Small intestine (tissue), 7 donors: ENCODE results near the gene CEP135. TPM values are rescaled to one million over a fixed set of nuclear protein-coding genes. Genes with fewer than 3 reads are reported as not detected.
A peak's percentile ranks its signal among the peaks of the same experiment; 100 is the strongest.

Experiments
- DNase-seq, 2 donors: peaks; one replicate each; pipeline versions ENCODE4 v3.0.0 to v3.0.0-alpha.2; 2013
- FAIRE-seq: peaks from 2 replicates; lab custom pipeline; 2012; peaks lifted over from hg19 to GRCh38; lab: Jason Lieb, UNC
- H3K27ac ChIP-seq, 3 donors: one replicate each; pipeline ENCODE4 v1.5.1; 2013; ENCODE audit warnings: low read length in 2 of 3, mild to moderate bottlenecking in 2 of 3, control low read depth in 1 of 3, inconsistent platforms in 1 of 3, low read depth in 1 of 3, moderate library complexity in 1 of 3
- H3K27me3 ChIP-seq, 3 donors: one replicate each; pipeline ENCODE4 v1.6.1; 2013; ENCODE audit warnings: low read length in 3 of 3, inconsistent platforms in 1 of 3; ENCODE audit not compliant: control insufficient read depth in 3 of 3, insufficient read depth in 3 of 3
- H3K36me3 ChIP-seq, 3 donors: one replicate each; pipeline ENCODE4 v1.6.1; 2013; ENCODE audit warnings: low read length in 3 of 3, inconsistent platforms in 1 of 3, low read depth in 1 of 3, mild to moderate bottlenecking in 1 of 3, moderate library complexity in 1 of 3; ENCODE audit not compliant: control insufficient read depth in 3 of 3, insufficient read depth in 2 of 3
- H3K4me1 ChIP-seq, 3 donors: one replicate each; pipeline ENCODE4 v1.6.1; 2013; ENCODE audit warnings: low read length in 2 of 3, inconsistent platforms in 1 of 3, low read depth in 1 of 3, mild to moderate bottlenecking in 1 of 3, moderate library complexity in 1 of 3; ENCODE audit not compliant: control insufficient read depth in 3 of 3, insufficient read depth in 2 of 3
- H3K4me3 ChIP-seq, 3 donors: one replicate each; pipeline ENCODE4 v1.5.1; 2013; ENCODE audit warnings: low read length in 3 of 3, control low read depth in 1 of 3, inconsistent platforms in 1 of 3, low read depth in 1 of 3, mild to moderate bottlenecking in 1 of 3, moderate library complexity in 1 of 3
- H3K9me3 ChIP-seq, 2 donors: one replicate each; pipeline ENCODE4 v1.6.1; 2013; ENCODE audit warnings: low read depth in 1 of 2, low read length in 1 of 2; ENCODE audit not compliant: control insufficient read depth in 2 of 2, insufficient read depth in 1 of 2
- WGBS, 3 donors: extraction: QIAGEN DNeasy Blood & Tissue Kit; methylation state at CpG; one replicate each; pipeline ENCODE4 v1.1.7; 2013; 5-methylcytosine and 5-hydroxymethylcytosine counted together
- polyA plus RNA-seq, 4 donors: library from polyadenylated mRNA; stranded (reverse) in 3 of 4; unstranded in 1 of 4; fragments of 200-250 nt in 3 of 4; fragments of 120-200 nt in 1 of 4; gene quantifications; one replicate each; pipeline versions ENCODE4 v1.2.1 to v1.2.3, GENCODE V29; 2013
- donor health status: healthy with polysubstance abuse.
- donor health status: control.
- donor health status: control.
- donor health status: Bipolar disorder and iron deficiency.
- donor health status: healthy.

Gene CEP135
- polyA plus RNA-seq, 4 donors, result 1.4 to 9.7 (median 2.2) TPM

DNA sequence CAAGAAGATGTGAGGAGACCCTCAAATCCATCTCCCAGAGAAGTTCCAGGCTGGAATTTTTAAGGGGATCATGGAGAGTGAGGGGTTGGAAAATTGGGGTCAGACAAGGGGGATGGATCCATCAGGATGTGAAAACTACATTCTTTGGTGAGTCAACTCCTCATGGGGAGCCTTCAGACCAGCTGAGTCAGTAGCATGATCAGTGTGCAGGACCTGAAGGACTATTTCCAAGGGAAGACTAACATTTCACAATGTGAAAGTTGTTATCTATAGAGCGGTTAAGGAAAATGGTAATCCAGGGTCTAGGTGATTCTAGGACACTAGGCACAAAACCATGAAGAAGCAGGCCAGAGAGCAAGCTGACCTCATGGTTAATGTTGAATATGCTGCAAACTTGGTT is 38.6 kb upstream of the CEP135 start:
- no peak overlapping the region for H3K4me3 ChIP-seq
- H3K27ac ChIP-seq, result no peak overlapping the region
- 93 to 96% (median 96%) methylated on average over 1 of the region's 1 CpG for WGBS, 3 donors
- H3K27me3 ChIP-seq, result no peaks in the 10 kb centered on the region
- no peaks in the 10 kb centered on the region for H3K9me3 ChIP-seq
- no peak for FAIRE-seq
- peaks cover 0 to 6% (median 0%) of the 10 kb centered on the region in 3 donors for H3K36me3 ChIP-seq
- no peak for DNase-seq
- peaks cover 0 to 3% (median 0%) of the 10 kb centered on the region in 3 donors for H3K4me1 ChIP-seq

DNA sequence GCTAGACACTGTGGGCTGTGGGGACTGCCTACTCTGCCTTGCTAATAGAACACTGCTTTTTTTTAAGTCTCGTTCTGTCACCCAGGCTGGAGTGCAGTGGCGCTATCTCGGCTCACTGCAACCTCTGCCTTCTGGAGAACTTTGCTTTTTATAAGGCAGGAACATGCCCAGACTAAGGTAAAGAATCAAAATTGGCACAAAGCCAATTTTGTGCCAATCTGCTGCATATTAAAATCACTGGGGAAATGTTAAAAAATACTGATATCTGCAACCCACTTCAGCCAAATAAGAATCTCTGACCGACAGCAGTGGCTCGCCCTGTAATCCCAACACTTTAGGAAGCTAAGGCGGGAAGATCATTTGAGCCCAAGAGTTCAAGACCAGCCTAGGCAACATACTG is 36.5 kb upstream of the CEP135 start:
- no peak for FAIRE-seq
- H3K27ac ChIP-seq, result no peak overlapping the region
- H3K4me1 ChIP-seq, result no peaks in the 10 kb centered on the region
- H3K27me3 ChIP-seq, result no peaks in the 10 kb centered on the region
- no peak overlapping the region for H3K4me3 ChIP-seq
- peak in 1 of 2 donors; percentile 20 for DNase-seq
- no peaks in the 10 kb centered on the region for H3K9me3 ChIP-seq
- H3K36me3 ChIP-seq, result no peaks in the 10 kb centered on the region
- 55 to 80% (median 65%) methylated on average over 6 of the region's 6 CpGs for WGBS, 3 donors

DNA sequence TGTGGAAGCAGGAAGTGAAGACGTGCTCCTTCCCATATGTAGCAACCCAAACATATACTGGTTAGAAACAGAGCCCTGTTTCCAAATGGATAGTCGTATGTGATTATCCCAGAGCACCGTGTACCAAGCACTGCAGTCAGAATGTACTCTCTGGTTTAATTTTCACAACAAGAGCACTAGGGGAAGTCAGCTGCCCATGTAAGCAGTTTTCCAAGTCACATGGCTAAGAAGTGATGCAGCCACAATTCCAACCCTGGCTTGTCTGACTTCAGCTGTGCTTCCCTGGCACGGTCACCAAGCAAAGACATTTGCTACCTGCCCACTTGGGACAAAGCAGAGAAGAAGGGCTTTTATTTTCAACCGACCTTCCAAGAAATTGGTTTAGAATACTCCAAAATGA is 28.2 kb upstream of the CEP135 start:
- no peak overlapping the region for H3K4me3 ChIP-seq
- H3K27me3 ChIP-seq, result no peaks in the 10 kb centered on the region
- no peak overlapping the region for H3K27ac ChIP-seq
- H3K4me1 ChIP-seq, result no peaks in the 10 kb centered on the region
- no peak for FAIRE-seq
- no peak for DNase-seq
- no peaks in the 10 kb centered on the region for H3K9me3 ChIP-seq
- H3K36me3 ChIP-seq, result no peaks in the 10 kb centered on the region
- 59 to 85% (median 83%) methylated on average over 5 of the region's 5 CpGs for WGBS, 3 donors

DNA sequence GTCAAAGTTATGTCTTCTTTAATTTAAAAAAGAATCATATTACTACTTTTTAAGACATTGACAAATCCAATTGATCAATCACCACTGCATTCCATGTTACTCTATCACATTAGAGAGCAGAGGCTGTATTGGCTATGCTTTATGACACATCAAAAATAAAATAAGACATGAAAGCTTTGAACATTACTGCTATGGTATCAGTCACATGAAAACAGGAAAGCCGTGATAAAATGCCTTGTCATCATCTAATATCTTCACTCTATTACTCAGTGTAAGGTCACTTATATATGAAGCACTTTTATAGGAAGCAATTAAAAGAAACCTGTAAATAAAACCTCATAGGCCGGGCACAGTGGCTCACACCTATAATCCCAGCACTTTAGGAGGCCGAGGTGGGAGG is 27.7 kb upstream of the CEP135 start:
- Histone ChIP-seq H3K9me3 (no peaks in the 10 kb centered on the region), H3K27me3 (no peaks in the 10 kb centered on the region), H3K36me3 (no peaks in the 10 kb centered on the region), H3K4me1 (peaks cover 0 to under 1% (median 0%) of the 10 kb centered on the region in 3 donors), H3K27ac (no peak overlapping the region), H3K4me3 (no peak overlapping the region)
- FAIRE-seq (no peak), DNase-seq (no peak)
- 54 to 73% (median 61%) methylated on average over 3 of the region's 3 CpGs for WGBS, 3 donors

- DNase-seq, result no peak
- WGBS, 3 donors, result 78 to 88% (median 88%) methylated on average over 4 of the region's 4 CpGs
- peaks cover 0 to 6% (median 0%) of the 10 kb centered on the region in 3 donors for H3K4me1 ChIP-seq
- FAIRE-seq, result no peak
- no peaks in the 10 kb centered on the region for H3K36me3 ChIP-seq
- H3K4me3 ChIP-seq, result no peak overlapping the region
- H3K27me3 ChIP-seq, result no peaks in the 10 kb centered on the region
- no peak overlapping the region for H3K27ac ChIP-seq
- H3K9me3 ChIP-seq, result peaks cover 0 to 7% of the 10 kb centered on the region in 2 donors
Measured at GRCh38 chr4:55925241-55925640, 23.5 kb upstream of the CEP135 start.

DNA sequence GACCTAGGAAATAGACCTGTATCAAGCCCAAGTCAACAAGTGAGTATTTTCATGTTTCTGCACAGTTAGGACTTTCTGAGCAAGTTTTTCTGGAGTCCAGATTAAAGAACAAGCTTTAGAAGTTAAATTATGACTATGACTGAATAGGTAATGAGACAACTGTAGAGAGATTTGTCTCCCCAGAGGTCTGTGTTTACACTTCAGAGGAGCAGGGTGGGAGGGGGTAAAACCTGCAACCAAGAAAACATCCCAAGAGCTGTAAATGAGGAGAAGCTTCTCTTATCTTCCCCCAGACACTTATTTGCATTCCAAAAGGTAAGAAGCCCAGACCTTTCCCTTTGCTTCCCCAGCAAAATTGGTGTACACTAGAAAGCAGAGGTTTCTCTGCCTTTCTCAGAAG is 22.1 kb upstream of the CEP135 start:
- no peak overlapping the region for H3K27ac ChIP-seq
- DNase-seq (no peak), FAIRE-seq (no peak)
- H3K4me1 ChIP-seq, result peaks cover 0 to 6% (median 0%) of the 10 kb centered on the region in 3 donors
- H3K27me3 ChIP-seq, result no peaks in the 10 kb centered on the region
- H3K4me3 ChIP-seq, result no peak overlapping the region
- H3K9me3 ChIP-seq, result peaks cover 0 to 7% of the 10 kb centered on the region in 2 donors
- H3K36me3 ChIP-seq, result no peaks in the 10 kb centered on the region

DNA sequence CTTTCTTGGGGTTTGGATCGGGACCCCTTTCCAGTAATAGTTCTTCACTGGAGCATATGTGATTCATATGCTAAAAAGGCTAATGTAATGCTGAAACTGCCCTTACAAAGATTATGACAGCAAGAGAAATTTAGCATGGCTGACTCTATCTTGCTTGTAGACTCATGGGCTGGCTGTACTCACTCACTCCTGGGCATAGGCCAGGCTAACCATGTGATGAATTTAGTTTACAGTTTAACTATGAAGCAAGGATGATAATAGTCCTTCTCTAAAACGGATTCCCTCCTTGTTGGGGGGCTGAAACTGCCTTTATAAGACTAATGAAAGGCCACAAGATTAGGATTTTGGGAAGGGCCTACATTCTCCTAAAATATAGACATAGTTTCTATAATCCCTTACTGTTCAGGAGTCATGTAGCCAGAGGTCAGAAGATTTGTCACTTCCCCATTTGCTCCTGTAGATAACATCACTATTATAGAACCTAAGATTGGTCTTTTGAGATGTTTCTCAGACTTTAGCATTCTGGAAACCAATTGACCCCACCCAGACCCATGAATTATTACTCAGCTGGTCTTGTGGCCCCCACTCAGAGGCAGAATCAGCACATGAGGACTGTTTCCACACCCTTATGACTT is 20.8 kb upstream of the CEP135 start:
- WGBS, 3 donors, result 70 to 80% (median 78%) methylated on average over 2 of the region's 2 CpGs
- no peak overlapping the region for H3K27ac ChIP-seq

GRCh38 chr4:55928846-55929245 is 19.9 kb upstream of the CEP135 start:
- Histone ChIP-seq H3K4me1 (peaks cover 0 to 14% (median 2%) of the 10 kb centered on the region in 3 donors), H3K4me3 (no peak overlapping the region), H3K36me3 (no peaks in the 10 kb centered on the region), H3K27ac (no peak overlapping the region), H3K9me3 (peaks cover 0 to 7% of the 10 kb centered on the region in 2 donors), H3K27me3 (no peaks in the 10 kb centered on the region)
- 68 to 90% (median 70%) methylated on average over 1 of the region's 1 CpG for WGBS, 3 donors
- FAIRE-seq, result no peak
- DNase-seq, result no peak

More for the DNA sequence above, 20.8 kb upstream of the CEP135 start:
- peaks cover 0 to 6% (median under 1%) of the 10 kb centered on the region in 3 donors for H3K4me1 ChIP-seq
- FAIRE-seq, result no peak
- no peaks in the 10 kb centered on the region for H3K27me3 ChIP-seq
- no peak overlapping the region for H3K4me3 ChIP-seq
- H3K9me3 ChIP-seq, result peaks cover 0 to 7% of the 10 kb centered on the region in 2 donors
- DNase-seq, result peak in 1 of 2 donors; percentile 52
- H3K36me3 ChIP-seq, result no peaks in the 10 kb centered on the region

DNA sequence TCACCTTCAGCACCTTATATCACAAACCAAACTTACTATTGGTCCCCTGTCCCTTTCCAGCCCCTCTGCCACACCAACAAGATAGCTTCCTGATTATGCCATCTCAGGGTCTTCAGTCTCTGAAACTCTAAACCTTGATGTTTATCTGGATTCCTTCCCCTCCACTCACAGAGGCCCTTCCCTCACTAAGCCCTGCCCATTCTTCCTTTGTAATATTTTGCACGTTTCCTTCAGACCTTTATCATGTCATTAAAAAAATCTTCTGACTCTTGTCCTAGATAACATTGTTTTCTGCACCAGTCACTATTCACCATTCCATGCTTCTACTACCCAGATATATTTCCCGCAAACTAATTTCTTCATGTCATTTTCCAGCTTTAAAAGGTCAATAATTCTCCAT is 17.7 kb upstream of the CEP135 start:
- 54 to 56% (median 56%) methylated on average over 2 of the region's 2 CpGs for WGBS, 3 donors
- no peaks in the 10 kb centered on the region for H3K36me3 ChIP-seq
- peaks cover 0 to 10% of the 10 kb centered on the region in 2 donors for H3K9me3 ChIP-seq
- FAIRE-seq, result no peak
- no peak for DNase-seq
- no peaks in the 10 kb centered on the region for H3K27me3 ChIP-seq
- peaks cover 0 to 16% (median 2%) of the 10 kb centered on the region in 3 donors for H3K4me1 ChIP-seq
- no peak overlapping the region for H3K4me3 ChIP-seq
- H3K27ac ChIP-seq, result no peak overlapping the region
